GM18520 (cell line): ENCODE measurements around the gene PRKCE.
A peak's percentile ranks its signal among the peaks of the same experiment; 100 is the strongest.
"Not testable (repeated sequence)": the region's sequence is repeated elsewhere in the genome, so short reads cannot be mapped to it uniquely, and the experiment has no call there.

Experiments
- ATAC-seq: cut with Tn5 transposase; IDR thresholded peaks from one replicate; pipeline ENCODE4 v1.9.1; 2021; ENCODE audit not compliant: unreplicated experiment

The PRKCE gene

GRCh38 chr2:45695480-45696007, 44.1 kb downstream of the PRKCE start:
- ATAC-seq: not testable (repeated sequence)

GRCh38 chr2:45696708-45697107, 45.2 kb downstream of the PRKCE start:
- no peak for ATAC-seq

DNA sequence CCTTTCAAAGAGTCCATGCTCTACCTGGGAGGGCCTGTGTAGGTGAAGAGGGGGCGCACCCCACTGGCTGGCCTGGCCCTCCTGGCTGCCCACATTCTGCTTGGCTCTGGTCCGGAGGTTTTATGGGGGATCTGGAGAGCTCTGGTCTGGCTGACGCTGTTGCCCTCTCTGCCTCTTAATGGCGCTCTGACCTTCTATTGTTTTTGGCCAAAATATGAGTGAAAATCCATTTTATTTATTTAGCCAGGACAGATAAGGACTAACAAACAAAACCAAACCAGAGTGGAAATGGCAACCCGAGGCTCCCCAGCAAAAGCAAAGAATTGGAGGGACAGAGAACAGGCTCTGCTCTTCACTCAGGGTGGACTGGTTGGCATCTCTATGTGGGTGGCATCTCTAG, 45.7 kb downstream of the PRKCE start:
- ATAC-seq: no peak

DNA sequence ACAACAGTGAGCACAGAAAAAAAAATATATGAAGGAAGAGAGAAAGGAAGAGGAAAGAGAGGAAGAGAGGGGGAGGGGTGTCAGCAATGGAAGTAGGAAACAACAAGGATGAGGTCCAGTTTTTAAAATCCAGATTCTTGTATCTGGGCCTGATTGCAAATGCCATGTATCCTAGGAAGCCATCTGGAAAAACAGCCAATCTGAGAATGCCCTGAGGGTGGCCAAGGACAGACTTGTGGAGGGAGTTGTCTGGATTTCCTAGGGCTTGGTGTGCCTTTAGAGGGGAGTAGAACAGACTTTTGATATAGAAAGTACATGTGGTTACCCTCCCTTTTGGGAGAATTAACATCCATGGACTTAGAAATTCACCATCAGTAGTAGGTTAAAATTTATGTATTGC, 47.1 kb downstream of the PRKCE start:
- ATAC-seq: no peak

GRCh38 chr2:45699032-45699658, 47.7 kb downstream of the PRKCE start:
- ATAC-seq: peak; percentile 70

DNA sequence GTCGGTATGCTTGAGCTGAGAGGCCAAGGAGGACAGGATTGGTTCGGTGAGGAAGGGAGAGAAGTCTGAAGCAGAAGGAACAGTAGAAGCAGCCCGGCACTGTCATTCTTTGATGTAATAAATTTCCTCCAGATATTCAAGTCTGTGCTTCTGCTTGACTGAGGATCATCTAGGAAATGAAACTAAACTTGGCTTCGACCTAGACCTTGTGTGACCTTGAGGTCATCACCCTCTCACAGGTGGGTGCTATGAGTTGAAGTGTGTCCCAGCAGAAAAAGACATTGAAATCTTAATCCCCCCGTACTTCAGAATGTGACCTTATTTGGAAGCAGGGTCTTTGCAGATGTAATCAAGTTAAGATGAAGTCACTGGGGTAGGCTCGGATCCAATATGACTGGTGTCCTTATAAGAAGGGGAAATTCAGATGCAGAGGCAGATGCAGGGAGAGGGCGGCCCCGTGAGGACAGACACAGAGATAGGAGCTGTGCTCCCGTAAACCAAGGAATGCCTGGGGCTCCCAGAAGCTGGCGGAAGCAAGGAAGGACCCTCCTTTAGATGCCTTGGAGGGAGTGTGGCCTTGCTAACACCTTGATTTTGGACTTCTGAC, 49.0 kb downstream of the PRKCE start:
- ATAC-seq: no peak

DNA sequence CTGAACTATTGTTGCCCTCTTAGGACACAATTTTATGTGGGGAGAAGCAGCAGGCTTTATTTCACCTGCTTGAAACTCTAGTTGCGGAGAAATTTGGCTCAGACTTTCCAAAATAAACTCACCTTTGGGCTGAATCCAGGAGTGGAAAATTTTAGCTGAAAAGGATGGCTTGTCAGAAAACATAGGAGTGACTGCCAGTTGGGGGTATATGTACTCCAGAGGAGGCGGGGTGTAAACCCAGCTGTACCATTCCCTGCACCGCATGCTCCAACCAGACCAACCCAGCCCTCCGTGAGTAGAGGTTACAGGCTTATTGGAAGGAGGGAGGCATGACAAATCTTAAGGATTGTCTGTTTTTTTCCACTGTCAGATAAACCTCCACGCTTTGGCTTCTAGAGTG, 53.8 kb downstream of the PRKCE start:
- no peak for ATAC-seq

GRCh38 chr2:45706033-45706432, 54.6 kb downstream of the PRKCE start:
- ATAC-seq: no peak

DNA sequence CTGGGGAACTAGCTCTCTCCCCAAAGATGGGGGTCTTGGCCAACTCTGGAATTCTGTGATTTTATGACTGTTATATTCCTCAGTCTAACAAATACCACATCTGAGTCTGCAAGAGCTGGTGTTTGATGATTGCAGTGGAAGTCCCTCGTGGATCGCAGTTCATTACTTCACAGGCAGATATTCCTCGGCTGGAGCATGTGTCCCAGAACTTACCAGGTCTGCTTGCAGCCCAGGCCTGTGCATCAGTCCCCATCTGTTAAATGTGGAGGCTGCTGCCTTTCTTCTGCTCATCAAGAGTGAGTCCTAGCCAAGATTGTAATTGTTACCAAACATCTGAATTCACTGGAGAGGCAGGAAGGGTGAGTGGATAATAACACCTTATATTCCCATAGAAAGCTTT, 55.5 kb downstream of the PRKCE start:
- no peak for ATAC-seq

DNA sequence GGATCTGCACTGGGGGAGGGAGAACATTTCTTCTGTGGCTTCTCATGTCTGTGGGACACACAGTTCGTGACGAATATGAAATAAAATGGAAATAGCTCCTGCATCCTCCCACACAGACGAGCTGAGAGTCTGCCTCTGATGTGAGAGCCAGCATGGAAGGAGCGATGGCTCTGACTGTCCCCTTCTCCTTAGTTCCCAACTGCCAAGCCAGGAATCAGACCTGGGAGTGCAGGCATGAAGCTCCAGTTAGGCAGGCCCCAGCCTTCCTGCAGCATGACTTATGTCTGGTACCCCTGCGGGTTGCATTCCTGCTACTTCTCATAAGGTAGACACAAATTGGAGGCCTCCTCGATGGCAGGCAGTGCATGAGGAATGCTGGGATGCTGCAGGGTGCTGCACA, 56.2 kb downstream of the PRKCE start:
- ATAC-seq: no peak

DNA sequence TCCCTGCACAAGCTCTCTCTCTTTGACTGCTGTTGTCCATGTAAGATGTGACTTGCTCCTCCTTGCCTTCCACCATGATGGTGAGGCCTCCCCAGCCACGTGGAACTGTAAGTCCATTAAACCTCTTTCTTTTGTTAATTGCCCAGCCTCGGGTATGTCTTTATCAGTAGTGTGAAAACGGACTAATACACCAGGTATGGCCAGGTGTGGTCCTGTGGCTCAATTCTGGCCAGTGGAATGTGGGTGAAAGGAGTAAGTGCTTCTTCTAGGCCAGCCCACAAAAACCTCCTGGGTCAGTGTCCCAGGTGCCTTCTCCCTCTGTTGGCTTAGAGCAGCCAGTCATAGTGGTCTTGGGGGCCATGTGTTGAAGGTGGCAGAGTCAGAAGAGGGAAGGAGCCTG, 57.0 kb downstream of the PRKCE start:
- no peak for ATAC-seq

- no peak for ATAC-seq
These were observed 57.7 kb downstream of the PRKCE start for GRCh38 chr2:45709137-45709536.

DNA sequence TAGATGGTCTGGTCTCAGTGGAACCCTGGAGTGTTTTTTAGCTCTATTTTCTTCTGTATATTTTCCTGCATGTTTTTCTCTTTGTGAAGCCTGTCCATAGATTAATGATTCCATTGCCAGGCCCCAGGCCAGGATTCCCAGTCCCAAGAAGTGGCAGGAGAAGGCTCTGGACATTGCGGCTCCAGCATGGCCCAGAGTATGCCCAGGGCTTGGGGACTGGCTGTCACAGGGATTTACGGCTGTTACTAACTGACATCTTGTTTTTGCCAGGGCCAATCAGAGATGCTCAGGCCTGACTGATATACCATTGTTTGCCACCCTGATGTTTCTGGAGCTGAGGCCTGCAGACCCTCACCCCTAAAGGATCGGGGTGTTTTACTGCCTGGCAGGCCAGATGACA, 59.0 kb downstream of the PRKCE start:
- ATAC-seq: no peak

DNA sequence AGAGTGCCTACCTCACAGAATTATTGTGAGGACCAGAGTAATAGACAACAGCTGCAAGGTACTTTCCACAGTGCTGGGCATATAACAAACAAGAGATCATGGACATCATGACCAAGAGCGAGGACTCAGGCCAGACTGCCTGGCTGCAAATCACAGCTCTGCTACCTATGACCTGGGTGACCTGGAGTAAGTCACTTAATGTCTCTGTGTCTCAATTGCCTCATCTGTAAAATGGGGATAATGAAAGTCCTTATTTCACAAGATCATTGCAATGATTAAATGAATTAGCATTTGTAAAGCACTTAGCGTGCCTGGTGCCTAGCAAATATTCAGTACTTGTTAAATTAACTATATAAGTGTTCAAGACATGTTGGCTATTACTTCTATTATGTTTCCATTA, 59.7 kb downstream of the PRKCE start:
- no peak for ATAC-seq

DNA sequence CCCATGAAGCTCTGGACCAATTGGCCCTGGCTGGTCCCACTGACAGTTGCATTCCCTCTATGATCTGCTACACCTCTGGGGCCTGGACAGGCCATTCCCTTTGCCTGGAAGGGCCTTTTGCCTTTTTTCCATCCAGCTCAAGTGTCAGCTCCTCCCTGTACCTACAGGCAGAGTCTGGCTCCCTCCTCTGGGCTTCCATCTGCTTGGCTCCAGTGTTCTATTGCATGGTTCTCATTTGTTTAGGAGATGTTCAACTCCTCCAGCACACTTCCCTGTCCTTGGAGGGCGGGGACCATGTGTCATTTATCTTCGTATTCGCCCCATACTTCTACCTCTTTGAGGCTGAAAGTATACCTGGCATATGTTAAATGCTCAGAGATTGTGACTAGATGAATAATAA, 61.1 kb downstream of the PRKCE start:
- ATAC-seq: no peak

GRCh38 chr2:45713136-45713535, 61.7 kb downstream of the PRKCE start:
- ATAC-seq: no peak

DNA sequence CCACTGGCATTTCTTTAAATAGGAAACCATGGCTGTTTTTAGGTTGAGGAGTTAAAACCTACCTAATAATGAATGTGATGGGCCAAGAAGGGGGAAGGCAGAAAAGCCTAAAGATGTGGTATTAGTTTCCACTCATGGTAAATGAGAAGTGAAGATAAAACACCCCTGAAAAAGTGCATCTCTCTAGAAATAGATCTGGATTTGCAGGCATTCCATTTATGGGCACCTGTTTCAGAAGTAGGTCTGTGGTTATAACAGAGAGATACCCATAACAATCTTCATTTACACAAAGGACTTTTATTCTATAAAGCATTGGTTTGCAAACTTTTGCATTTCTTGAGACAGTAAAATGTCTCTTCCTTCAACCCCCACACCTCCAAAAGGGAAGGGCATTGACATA, 62.1 kb downstream of the PRKCE start:
- no peak for ATAC-seq

GRCh38 chr2:45714679-45715078, 63.2 kb downstream of the PRKCE start:
- no peak for ATAC-seq

GRCh38 chr2:45715601-45716379, 64.3 kb downstream of the PRKCE start:
- no peak for ATAC-seq

GRCh38 chr2:45716432-45716831, 65.0 kb downstream of the PRKCE start:
- not testable (repeated sequence) for ATAC-seq

DNA sequence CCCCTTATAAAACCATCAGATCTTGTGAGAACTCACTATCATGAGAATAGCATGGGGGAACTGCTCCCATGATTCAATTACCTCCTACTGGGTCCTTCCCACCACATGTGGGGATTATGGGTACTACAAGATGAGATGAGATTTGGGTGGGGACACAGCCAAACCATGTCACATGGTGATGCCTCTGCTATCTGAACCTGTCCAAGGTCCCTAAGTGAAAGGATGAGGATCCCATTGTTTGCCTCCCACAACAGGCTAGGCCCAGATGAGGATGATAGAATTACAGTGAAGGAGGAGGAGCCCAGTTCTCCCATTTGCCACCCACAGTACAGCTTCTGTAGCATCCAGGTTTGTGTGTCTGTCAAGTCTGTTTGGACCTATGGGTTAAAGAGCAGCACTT, 65.4 kb downstream of the PRKCE start:
- no peak for ATAC-seq

GRCh38 chr2:45720210-45720609, 68.7 kb downstream of the PRKCE start:
- ATAC-seq: no peak
